ENCODE results near the gene ZFP92. TPM values are rescaled to one million over a fixed set of nuclear protein-coding genes. Genes with fewer than 3 reads are reported as not detected.
"Not testable (repeated sequence)": the region's sequence is repeated elsewhere in the genome, so short reads cannot be mapped to it uniquely, and the experiment has no call there.

ZFP92 gene
- polyA plus RNA-seq, 1 donor from 2014 or later, result not detected

- Histone ChIP-seq H3K4me2 (ENCODE audit: low read length) (no peak overlapping the region), H3K9ac (ENCODE audit: low read length) (no peak overlapping the region), H3K79me2 (replicated peaks; ENCODE audit: insufficient read depth, low read length) (no peaks in the 10 kb centered on the region), H2AFZ (ENCODE audit: low read depth, low read length) (no peak overlapping the region), H4K20me1 (ENCODE audit: insufficient read depth) (no peaks in the 10 kb centered on the region), H3K27ac (ENCODE audit: low read length) (no peak overlapping the region), H3F3A (ENCODE audit: insufficient read depth, low read length, poor library complexity, severe bottlenecking) (no peaks in the 10 kb centered on the region), H3K27me3 (ENCODE audit: insufficient read depth, low read depth, low read length) (no peaks in the 10 kb centered on the region), H3K9me2 (ENCODE audit: insufficient read depth, low read length) (no peaks in the 10 kb centered on the region), H3K4me3 (ENCODE audit: low read length) (no peak overlapping the region), H3K9me3 (ENCODE audit: low read length) (no peaks in the 10 kb centered on the region), H3K36me3 (ENCODE audit: insufficient read depth, low read length) (no peaks in the 10 kb centered on the region)
- TF ChIP-seq EZH2 (IDR thresholded peaks at IDR 0.05; ENCODE audit: borderline replicate concordance, insufficient read depth, low read length, poor library complexity, severe bottlenecking) (no peak), RAD21 (conservative IDR thresholded peaks at IDR 0.05) (no peak), MXI1 (conservative IDR thresholded peaks at IDR 0.05; ENCODE audit: poor library complexity, severe bottlenecking) (no peak), POLR2AphosphoS5 (IDR thresholded peaks at IDR 0.05) (no peak), TAF1 (IDR thresholded peaks at IDR 0.05; ENCODE audit: low read depth) (no peak), CTCF (IDR thresholded peaks at IDR 0.05; ENCODE audit: poor library complexity, severe bottlenecking) (no peak), SMC3 (conservative IDR thresholded peaks at IDR 0.05; ENCODE audit: poor library complexity) (no peak), EP300 (conservative IDR thresholded peaks at IDR 0.05; ENCODE audit: poor library complexity, severe bottlenecking) (no peak)
These were observed 26.9 kb upstream of the ZFP92 start for GRCh38 chrX:153384390-153384789.

- H3K9me3 ChIP-seq (ENCODE audit: low read length), result not testable (repeated sequence)
These were observed 26.3 kb upstream of the ZFP92 start for GRCh38 chrX:153384973-153385372.

DNA sequence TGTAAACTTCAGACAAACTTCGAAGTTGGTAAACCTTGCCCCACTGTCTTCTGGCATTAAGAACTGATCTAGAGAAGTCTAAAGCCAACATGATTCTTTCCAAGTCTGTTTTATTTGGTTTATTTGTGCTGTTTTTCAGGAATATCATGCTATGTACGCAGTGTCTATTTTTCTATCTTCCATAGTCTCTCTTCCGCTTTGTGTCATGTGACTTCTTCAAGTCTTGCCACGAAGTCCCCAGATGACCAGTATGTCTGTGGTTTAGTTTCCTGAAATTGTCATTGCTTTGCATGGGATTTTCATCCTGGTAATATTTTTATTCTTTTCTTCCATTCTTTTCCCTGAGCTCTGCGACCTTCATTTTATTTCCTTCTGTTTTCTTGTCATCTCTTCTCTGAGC, 25.2 kb upstream of the ZFP92 start:
- Histone ChIP-seq H3K4me3 (ENCODE audit: low read length) (no peak overlapping the region), H3K27me3 (ENCODE audit: insufficient read depth, low read depth, low read length) (no peaks in the 10 kb centered on the region), H2AFZ (ENCODE audit: low read depth, low read length) (no peak overlapping the region), H3K9me3 (ENCODE audit: low read length) (no peaks in the 10 kb centered on the region), H4K20me1 (ENCODE audit: insufficient read depth) (no peaks in the 10 kb centered on the region), H3K4me2 (ENCODE audit: low read length) (no peak overlapping the region), H3K36me3 (ENCODE audit: insufficient read depth, low read length) (no peaks in the 10 kb centered on the region), H3K9me2 (ENCODE audit: insufficient read depth, low read length) (no peaks in the 10 kb centered on the region), H3F3A (ENCODE audit: insufficient read depth, low read length, poor library complexity, severe bottlenecking) (no peaks in the 10 kb centered on the region), H3K9ac (ENCODE audit: low read length) (no peak overlapping the region), H3K79me2 (replicated peaks; ENCODE audit: insufficient read depth, low read length) (no peaks in the 10 kb centered on the region), H3K27ac (ENCODE audit: low read length) (no peak overlapping the region)
- TF ChIP-seq MXI1 (conservative IDR thresholded peaks at IDR 0.05; ENCODE audit: poor library complexity, severe bottlenecking) (no peak), TAF1 (IDR thresholded peaks at IDR 0.05; ENCODE audit: low read depth) (no peak), POLR2AphosphoS5 (IDR thresholded peaks at IDR 0.05) (no peak), SMC3 (conservative IDR thresholded peaks at IDR 0.05; ENCODE audit: poor library complexity) (no peak), RAD21 (conservative IDR thresholded peaks at IDR 0.05) (no peak), EZH2 (IDR thresholded peaks at IDR 0.05; ENCODE audit: borderline replicate concordance, insufficient read depth, low read length, poor library complexity, severe bottlenecking) (no peak), EP300 (conservative IDR thresholded peaks at IDR 0.05; ENCODE audit: poor library complexity, severe bottlenecking) (no peak), CTCF (IDR thresholded peaks at IDR 0.05; ENCODE audit: poor library complexity, severe bottlenecking) (no peak)
- TF ChIP-seq, protein P1, sequence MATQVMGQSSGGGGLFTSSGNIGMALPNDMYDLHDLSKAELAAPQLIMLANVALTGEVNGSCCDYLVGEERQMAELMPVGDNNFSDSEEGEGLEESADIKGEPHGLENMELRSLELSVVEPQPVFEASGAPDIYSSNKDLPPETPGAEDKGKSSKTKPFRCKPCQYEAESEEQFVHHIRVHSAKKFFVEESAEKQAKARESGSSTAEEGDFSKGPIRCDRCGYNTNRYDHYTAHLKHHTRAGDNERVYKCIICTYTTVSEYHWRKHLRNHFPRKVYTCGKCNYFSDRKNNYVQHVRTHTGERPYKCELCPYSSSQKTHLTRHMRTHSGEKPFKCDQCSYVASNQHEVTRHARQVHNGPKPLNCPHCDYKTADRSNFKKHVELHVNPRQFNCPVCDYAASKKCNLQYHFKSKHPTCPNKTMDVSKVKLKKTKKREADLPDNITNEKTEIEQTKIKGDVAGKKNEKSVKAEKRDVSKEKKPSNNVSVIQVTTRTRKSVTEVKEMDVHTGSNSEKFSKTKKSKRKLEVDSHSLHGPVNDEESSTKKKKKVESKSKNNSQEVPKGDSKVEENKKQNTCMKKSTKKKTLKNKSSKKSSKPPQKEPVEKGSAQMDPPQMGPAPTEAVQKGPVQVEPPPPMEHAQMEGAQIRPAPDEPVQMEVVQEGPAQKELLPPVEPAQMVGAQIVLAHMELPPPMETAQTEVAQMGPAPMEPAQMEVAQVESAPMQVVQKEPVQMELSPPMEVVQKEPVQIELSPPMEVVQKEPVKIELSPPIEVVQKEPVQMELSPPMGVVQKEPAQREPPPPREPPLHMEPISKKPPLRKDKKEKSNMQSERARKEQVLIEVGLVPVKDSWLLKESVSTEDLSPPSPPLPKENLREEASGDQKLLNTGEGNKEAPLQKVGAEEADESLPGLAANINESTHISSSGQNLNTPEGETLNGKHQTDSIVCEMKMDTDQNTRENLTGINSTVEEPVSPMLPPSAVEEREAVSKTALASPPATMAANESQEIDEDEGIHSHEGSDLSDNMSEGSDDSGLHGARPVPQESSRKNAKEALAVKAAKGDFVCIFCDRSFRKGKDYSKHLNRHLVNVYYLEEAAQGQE (IDR thresholded peaks at IDR 0.05; ENCODE audit: borderline replicate concordance), result no peak

More at GRCh38 chrX:153384973-153385372, 26.3 kb upstream of the ZFP92 start:
- H3K9ac ChIP-seq (ENCODE audit: low read length); H3F3A ChIP-seq (ENCODE audit: insufficient read depth, low read length, poor library complexity, severe bottlenecking); H3K4me2 ChIP-seq (ENCODE audit: low read length); H3K4me3 ChIP-seq (ENCODE audit: low read length); H3K36me3 ChIP-seq (ENCODE audit: insufficient read depth, low read length); H2AFZ ChIP-seq (ENCODE audit: low read depth, low read length); H3K9me2 ChIP-seq (ENCODE audit: insufficient read depth, low read length); H3K79me2 ChIP-seq (replicated peaks; ENCODE audit: insufficient read depth, low read length); H4K20me1 ChIP-seq (ENCODE audit: insufficient read depth); H3K27me3 ChIP-seq (ENCODE audit: insufficient read depth, low read depth, low read length); H3K27ac ChIP-seq (ENCODE audit: low read length): not testable (repeated sequence)

Measured in neural cell (in vitro differentiated cells).